Stimulated activated effector memory CD8-positive, alpha-beta T cell treated with anti-CD3 and anti-CD28 coated beads, Interleukin-12 subunit alpha, Interleukin-12 subunit beta, amount 100 ng/mL, for 72 hours (primary cell): ENCODE data around the gene CABCOCO1.

Experiments used
- ATAC-seq: fragments of 150-1000 bp; cut with Tn5 transposase; 2 replicates; pipeline ENCODE4 v1.10.0; 2021
- DNase-seq, 2 donors: peaks; one replicate each; pipeline ENCODE4 v3.0.0; 2021 to 2022; ENCODE audit warnings: low spot score in 2 of 2
- H3K27ac Mint-ChIP-seq: one replicate; pipeline ENCODE4 v1.8.0; 2022; ENCODE audit warnings: mild to moderate bottlenecking, mixed read lengths
- H3K36me3 Mint-ChIP-seq: one replicate; pipeline ENCODE4 v1.8.0; 2022; ENCODE audit warnings: mild to moderate bottlenecking, mixed read lengths
- H3K4me1 Mint-ChIP-seq: one replicate; pipeline ENCODE4 v1.8.0; 2022; ENCODE audit warnings: mixed read lengths
- H3K4me3 Mint-ChIP-seq: one replicate; pipeline ENCODE4 v1.8.0; 2022; ENCODE audit warnings: mild to moderate bottlenecking, mixed read lengths
- H3K9me3 Mint-ChIP-seq: one replicate; pipeline ENCODE4 v1.8.0; 2022; ENCODE audit warnings: mixed read lengths

CABCOCO1 gene

DNA sequence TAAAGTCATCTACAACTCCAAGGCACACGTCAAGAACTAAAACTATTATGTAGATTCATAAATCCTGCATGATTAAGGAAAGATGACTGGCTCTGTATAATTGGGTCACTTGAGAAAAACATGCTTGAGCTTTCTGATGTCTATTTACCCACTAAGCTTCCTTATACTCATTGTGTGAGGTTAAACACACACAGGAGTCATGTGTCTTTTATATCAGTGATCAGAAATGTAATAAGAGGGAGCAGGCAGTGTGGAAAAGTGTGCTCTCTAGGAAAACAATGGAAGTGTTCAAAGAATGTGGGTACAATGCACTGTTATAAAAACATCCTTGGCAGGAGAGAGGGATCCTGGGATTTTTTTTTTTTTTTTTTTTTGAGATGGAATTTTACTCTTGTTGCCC lies 130.2 kb downstream of the CABCOCO1 start:
- Mint-ChIP-seq H3K4me1 (no peaks in the 10 kb centered on the region), H3K4me3 (no peak overlapping the region), H3K9me3 (no peaks in the 10 kb centered on the region), H3K36me3 (no peaks in the 10 kb centered on the region), H3K27ac (no peak overlapping the region)
- DNase-seq (no peak), ATAC-seq (no peak)

DNA sequence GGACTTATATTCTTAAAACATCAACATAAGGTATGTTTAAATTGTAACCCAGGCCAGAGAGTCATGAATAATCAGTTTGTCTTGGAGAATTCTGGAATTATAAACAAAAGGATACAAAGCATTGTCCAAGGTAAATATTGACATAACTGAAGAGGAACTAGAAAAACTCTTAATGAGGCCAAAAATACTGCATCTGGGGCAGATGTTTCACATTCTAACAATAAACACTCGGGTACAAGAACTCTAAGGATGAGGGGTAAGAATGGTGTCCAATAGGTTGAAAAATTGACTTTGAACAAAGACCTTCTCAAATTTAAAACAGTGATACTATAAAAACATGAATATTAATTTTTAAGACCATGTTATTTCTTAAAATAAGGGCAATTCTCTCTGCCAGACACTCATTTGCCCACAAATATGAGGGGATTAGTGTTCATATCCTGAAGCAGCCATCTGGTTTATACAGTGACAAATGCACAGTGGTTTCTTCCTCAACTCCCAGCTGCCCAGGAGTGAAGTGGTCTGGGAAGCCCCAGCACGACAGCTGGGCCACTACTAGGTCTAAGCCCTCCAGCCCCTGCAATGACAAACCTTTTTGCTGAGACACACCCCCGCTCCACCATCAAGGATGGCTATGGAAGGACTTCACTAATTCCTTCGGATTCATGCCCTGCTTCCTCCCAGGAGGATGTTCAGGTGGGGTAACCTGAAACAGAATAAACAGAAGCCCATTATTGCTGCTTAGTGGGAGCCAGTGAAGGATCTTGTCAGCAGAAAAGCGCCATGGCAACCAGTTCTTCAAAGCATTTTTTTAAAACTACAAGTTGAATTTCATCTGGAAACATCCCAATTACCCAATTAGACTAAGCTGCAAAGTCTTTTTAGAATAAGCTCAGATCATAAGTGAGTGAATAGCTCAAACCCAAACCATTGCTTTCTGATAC lies 131.3 kb downstream of the CABCOCO1 start:
- no peak for ATAC-seq
- Mint-ChIP-seq H3K4me1 (no peaks in the 10 kb centered on the region), H3K9me3 (no peaks in the 10 kb centered on the region), H3K27ac (no peak overlapping the region), H3K36me3 (no peaks in the 10 kb centered on the region), H3K4me3 (no peak overlapping the region)
- no peak for DNase-seq

DNA sequence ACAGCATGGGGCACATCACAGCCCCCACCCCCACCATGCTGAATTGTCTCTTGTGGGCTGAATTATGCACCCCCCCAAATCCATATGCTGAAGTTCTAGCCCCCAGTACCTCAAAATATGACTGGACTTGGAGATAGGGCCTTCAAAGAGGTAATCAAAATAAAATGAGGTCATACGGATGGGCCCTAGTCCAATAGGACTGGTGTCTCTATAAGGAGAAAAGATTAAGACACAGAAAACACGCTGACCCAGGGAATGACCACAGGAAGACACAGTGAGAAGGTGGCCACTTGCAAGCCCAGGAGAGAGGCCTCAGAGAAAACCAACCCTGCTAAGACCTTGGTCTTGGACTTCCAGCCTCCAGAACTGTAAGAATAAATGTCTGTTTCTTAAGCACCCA lies 132.4 kb downstream of the CABCOCO1 start:
- no peak overlapping the region for H3K4me3 Mint-ChIP-seq
- H3K36me3 Mint-ChIP-seq = no peaks in the 10 kb centered on the region
- no peak for ATAC-seq

DNA sequence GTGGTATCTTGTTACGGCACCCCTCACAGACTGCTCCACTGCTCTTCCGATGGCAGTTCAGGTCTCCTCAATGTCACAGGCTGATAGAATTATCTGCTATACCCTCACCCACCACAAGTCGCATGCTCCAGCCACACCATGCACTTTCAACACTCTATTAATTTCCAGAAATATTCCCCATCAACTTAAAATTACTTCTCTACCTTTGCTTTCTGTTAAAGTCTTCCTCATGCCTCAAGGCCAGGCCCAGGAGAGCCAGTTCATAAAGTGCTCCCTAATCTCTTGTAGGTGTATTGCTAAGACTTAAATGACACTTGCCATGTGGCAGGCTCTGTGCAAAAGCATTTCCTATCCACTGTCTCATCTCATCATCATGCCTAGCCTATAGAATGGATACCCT lies 132.8 kb downstream of the CABCOCO1 start:
- DNase-seq (no peak), ATAC-seq (peak; percentile 43)
- Mint-ChIP-seq H3K4me3 (no peak overlapping the region), H3K36me3 (no peaks in the 10 kb centered on the region), H3K27ac (no peak overlapping the region), H3K9me3 (no peaks in the 10 kb centered on the region), H3K4me1 (no peaks in the 10 kb centered on the region)

More for the DNA sequence above, 132.4 kb downstream of the CABCOCO1 start:
- Mint-ChIP-seq H3K27ac (no peak overlapping the region), H3K4me1 (no peaks in the 10 kb centered on the region), H3K9me3 (no peaks in the 10 kb centered on the region)
- DNase-seq = no peak

DNA sequence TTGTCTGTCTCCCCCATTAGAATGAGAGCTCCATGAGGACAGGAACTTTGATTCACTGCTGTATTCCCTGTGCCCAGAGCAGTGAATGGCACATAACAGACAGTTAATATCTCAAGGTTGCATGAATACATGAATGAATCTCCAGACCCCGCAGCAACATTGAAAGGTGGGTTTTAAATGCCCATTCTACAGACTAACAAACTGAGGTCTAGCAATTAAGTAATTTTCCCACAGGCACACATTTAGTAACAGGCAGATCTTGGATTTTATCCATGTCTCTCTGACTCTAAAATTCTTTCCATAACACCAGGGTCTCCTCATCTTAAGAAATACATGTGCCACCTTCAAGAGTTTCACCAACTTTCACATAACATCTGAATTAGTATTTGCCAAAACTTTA lies 134.1 kb downstream of the CABCOCO1 start:
- no peaks in the 10 kb centered on the region for H3K4me1 Mint-ChIP-seq
- H3K4me3 Mint-ChIP-seq = no peak overlapping the region

DNA sequence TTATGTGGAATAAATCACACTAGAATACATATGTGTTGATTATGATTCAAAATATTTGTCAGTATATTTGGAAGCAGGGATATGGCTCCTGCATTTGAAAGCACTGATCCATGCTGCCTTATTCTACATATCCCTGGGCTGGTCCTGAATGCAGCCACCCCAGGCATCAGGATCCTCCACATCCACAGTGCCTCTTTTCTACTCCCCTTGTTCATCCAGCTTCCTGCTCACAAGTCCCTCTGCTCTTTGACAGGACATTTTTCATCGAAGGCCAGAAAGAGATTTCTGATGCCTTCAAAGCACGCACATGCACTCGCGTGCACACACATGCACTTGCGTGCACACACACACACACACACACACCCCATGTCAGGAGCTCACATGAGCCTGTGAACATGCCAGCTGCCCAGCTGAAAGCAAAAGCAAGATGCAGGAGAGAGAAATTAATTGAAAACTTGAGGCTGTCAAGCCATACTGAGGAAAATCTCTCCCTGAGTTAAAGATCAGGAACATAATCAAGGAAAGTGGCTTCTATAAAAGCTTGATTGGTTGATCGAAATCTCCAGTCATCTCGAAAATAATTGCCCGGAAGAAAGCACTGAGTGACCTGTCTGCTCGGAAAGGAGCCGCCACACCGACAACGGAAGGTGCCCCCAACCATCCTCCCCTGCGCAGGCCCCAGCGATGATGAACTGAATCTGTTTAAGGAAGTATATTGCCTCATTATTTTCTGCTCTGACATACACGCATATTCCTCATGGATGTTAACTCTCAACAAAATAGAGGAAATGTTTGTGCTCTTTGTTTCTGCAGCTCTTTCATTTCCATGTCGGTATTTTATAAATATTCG lies 134.8 kb downstream of the CABCOCO1 start:
- DNase-seq = no peak
- Mint-ChIP-seq H3K9me3 (no peaks in the 10 kb centered on the region), H3K27ac (no peak overlapping the region), H3K36me3 (no peaks in the 10 kb centered on the region), H3K4me1 (no peaks in the 10 kb centered on the region), H3K4me3 (no peak overlapping the region)
- no peak for ATAC-seq

More for the DNA sequence above, 134.1 kb downstream of the CABCOCO1 start:
- H3K9me3 Mint-ChIP-seq = no peaks in the 10 kb centered on the region
- H3K27ac Mint-ChIP-seq = no peak overlapping the region
- ATAC-seq (no peak), DNase-seq (no peak)
- H3K36me3 Mint-ChIP-seq = no peaks in the 10 kb centered on the region

DNA sequence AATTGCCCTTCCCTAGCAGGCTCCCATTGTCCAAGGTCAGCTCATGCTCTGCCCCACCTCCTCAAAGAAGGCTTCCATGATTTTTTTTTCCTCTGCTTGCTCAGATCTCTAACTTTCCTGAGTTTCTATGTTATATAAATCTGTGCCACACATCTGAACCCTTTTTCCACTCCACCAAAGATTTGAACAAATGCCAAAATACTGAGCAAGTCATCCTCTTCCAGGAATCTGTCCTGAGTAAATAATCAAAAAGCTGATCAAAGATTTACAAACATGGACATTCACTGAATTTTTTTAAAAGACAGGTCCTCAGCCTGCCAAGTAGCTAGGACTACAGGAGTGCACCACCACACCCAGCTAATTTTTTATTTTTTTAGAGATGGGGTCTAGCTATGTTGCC lies 136.0 kb downstream of the CABCOCO1 start:
- Mint-ChIP-seq H3K27ac (no peak overlapping the region), H3K9me3 (no peaks in the 10 kb centered on the region)

DNA sequence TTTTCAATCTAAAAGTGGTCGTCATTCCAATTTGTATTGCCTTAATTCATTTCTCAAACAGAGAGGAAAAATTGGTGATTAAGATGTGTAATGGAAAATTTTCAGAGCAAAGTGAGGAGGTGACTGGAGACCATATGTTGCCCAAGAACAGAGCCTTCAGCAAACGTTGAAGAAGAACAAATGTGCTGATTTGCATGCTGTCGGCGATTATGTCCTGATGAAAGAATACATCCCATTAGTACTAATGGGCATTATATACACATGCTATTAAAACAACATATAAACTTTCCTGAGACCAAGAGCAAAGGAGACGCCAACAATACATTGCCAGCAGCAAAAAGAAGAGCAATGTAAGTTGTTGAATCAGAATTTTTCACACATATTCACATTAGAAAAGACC lies 138.8 kb downstream of the CABCOCO1 start:
- DNase-seq = no peak
- Mint-ChIP-seq H3K4me1 (no peaks in the 10 kb centered on the region), H3K4me3 (no peak overlapping the region), H3K36me3 (no peaks in the 10 kb centered on the region), H3K27ac (no peak overlapping the region), H3K9me3 (no peaks in the 10 kb centered on the region)
- no peak for ATAC-seq

More for the DNA sequence above, 136.0 kb downstream of the CABCOCO1 start:
- ATAC-seq = no peak
- no peak for DNase-seq
- no peaks in the 10 kb centered on the region for H3K36me3 Mint-ChIP-seq
- no peak overlapping the region for H3K4me3 Mint-ChIP-seq
- H3K4me1 Mint-ChIP-seq = no peaks in the 10 kb centered on the region

DNA sequence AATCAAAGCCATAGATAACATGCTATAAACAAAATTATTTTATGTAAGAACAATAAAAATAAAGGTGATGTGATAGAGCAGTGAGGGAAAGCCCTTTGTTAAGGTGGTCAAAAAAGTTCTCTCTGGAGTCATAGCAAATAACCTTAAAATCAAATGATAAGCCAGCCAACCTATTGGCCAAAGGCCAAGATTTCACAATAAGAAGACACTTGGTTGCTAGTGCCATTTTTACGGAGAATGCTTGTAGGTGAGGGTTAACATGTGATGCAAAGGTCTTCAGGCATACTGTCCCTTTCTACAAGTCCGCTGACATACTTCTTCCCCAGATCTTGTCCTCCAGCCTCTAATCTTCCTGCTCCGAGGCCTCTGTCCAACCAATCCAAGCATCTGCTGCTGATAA lies 140.5 kb downstream of the CABCOCO1 start:
- ATAC-seq (no peak), DNase-seq (no peak)
- Mint-ChIP-seq H3K27ac (no peak overlapping the region), H3K4me3 (no peak overlapping the region), H3K36me3 (no peaks in the 10 kb centered on the region), H3K9me3 (no peaks in the 10 kb centered on the region), H3K4me1 (no peaks in the 10 kb centered on the region)

DNA sequence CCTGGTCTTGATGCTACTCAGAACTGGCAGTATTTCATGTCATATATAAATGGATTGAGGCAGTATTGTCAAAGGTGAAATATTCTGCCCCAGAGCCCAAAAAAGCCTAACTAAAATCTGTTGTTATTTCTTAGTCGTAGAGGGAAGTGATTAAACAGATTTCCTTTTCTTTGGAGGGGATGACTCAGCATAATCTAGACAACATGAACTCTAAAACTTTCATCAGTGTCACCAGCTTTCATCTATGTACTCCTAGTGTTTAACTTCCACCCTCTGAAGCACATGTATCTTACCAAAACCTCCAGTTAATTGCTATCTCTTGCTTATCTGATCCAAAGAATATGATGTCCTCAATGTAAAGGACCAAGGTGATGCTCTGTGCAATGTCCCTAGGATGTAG lies 141.7 kb downstream of the CABCOCO1 start:
- H3K9me3 Mint-ChIP-seq = no peaks in the 10 kb centered on the region
- DNase-seq (no peak), ATAC-seq (no peak)
- no peaks in the 10 kb centered on the region for H3K36me3 Mint-ChIP-seq
- H3K27ac Mint-ChIP-seq = no peak overlapping the region
- H3K4me1 Mint-ChIP-seq = no peaks in the 10 kb centered on the region
- H3K4me3 Mint-ChIP-seq = no peak overlapping the region

DNA sequence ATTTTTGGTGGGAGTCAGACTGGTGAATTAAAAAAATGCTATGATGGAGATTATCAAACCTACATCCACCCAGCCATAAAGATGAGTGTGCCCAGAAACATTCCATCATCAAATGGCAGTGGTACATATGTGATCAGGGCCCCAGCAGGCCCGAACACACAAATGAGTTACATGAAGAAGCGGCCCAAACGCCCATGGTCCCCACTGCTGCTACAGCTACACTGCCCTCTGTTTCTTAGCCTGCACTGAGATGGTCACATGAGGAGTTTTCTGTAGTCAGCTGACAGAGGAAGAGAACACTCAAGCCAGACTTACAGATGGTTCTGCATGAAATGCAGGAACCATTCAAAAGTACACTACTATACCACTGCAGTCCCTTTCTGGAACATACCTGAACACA lies 142.4 kb downstream of the CABCOCO1 start:
- DNase-seq (no peak), ATAC-seq (no peak)
- Mint-ChIP-seq H3K9me3 (no peaks in the 10 kb centered on the region), H3K36me3 (no peaks in the 10 kb centered on the region), H3K4me3 (no peak overlapping the region), H3K27ac (no peak overlapping the region), H3K4me1 (no peaks in the 10 kb centered on the region)

DNA sequence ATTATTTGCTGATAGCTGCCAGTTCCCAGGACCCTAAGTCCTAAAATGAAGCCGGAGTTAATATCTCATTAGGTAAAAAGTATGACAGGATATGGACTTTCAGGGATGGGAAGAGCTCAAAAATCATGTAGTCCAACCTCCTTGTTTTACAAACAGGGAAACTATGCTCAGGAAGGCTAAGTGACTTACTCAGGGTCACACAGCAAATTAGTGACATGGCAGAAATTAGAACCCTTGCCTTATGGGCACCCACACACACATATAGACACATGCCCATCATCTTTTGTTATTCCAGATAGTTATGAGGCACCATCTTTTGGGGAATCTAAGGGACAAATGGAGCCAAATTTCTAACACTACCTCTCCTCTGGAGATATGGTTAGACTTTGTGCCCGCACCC lies 147.5 kb downstream of the CABCOCO1 start:
- no peak overlapping the region for H3K27ac Mint-ChIP-seq
- no peaks in the 10 kb centered on the region for H3K4me1 Mint-ChIP-seq
- ATAC-seq = no peak

DNA sequence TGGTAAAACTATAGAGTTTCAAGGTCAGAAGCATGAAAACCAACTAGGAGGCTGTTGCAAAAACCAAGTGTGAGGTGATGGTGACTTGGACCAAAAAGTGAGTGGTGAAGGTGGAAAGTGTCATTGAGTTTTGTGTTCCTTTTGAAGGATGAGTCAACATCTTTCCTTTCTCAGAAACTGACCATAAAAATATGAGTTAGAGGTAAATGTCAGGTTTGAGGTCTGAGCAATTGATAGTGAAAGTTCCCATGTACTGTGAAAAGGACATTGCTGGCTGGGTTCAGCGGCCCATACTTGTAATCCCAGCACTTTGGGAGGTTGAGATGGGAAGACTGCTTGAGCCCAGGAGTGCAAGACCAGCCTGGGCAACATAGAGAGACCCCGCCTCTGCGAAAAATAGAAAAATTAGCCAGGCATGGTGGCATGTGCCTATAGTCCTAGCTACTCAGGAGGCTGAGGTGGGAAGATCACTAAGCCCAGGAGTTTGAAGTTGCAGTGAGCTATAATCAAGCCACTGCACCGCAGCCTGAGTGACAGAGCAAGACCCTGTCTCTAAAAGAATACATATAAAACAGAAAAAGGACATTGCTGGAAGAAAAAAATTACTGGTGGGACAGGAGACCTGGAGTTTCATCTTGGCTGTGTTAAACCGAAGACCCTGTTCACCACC lies 149.5 kb downstream of the CABCOCO1 start:
- peak; percentile 78 for ATAC-seq
- Mint-ChIP-seq H3K9me3 (no peaks in the 10 kb centered on the region), H3K4me3 (peak overlapping the region; percentile 2), H3K27ac (no peak overlapping the region), H3K4me1 (no peaks in the 10 kb centered on the region), H3K36me3 (no peaks in the 10 kb centered on the region)
- DNase-seq = no peak

More for the DNA sequence above, 147.5 kb downstream of the CABCOCO1 start:
- H3K9me3 Mint-ChIP-seq = no peaks in the 10 kb centered on the region
- DNase-seq = no peak
- H3K4me3 Mint-ChIP-seq = no peak overlapping the region
- no peaks in the 10 kb centered on the region for H3K36me3 Mint-ChIP-seq

DNA sequence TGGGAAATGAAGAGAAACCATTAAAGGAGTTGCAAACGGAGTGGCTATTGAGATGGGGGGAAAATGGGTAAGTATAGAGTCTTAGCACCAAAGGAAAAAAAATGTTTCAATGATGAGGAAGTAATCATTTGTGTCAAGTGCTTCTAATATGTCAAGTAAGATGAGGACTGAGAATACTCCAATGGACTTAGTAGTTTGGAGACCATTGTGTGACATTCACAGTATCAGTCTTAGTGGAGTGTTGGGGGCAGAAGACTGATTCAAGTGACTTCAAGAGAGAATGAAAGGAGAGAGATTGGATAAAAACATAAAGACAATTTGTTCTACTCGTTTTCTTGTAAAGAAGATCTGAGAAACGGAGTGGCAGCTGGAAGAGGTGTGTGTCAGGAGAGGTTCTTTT lies 150.2 kb downstream of the CABCOCO1 start:
- ATAC-seq = peak; percentile 31
- no peaks in the 10 kb centered on the region for H3K4me1 Mint-ChIP-seq
- no peak overlapping the region for H3K4me3 Mint-ChIP-seq
- no peak for DNase-seq
- no peaks in the 10 kb centered on the region for H3K9me3 Mint-ChIP-seq
- no peaks in the 10 kb centered on the region for H3K36me3 Mint-ChIP-seq
- no peak overlapping the region for H3K27ac Mint-ChIP-seq

DNA sequence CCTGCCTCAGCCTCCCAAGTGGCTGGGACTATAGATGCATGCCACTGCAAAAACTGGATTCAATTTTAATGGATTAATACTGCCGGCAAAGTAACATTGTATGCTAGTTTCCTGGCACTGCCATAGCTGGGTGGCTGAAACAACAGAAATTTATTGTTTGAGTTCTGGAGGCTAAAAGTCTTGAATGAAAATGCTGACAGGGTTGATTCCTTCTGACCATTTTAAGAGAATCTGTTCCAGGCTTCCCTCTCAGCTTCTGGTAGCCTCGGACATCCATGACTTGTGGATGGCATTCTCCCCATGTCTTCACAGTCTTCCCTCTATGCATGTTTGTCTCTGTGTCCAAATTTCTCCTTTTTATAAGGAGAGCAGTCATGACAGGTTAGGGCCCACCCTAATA lies 151.4 kb downstream of the CABCOCO1 start:
- Mint-ChIP-seq H3K36me3 (no peaks in the 10 kb centered on the region), H3K27ac (no peak overlapping the region), H3K9me3 (no peaks in the 10 kb centered on the region), H3K4me1 (no peaks in the 10 kb centered on the region), H3K4me3 (no peak overlapping the region)
- no peak for ATAC-seq
- no peak for DNase-seq
